WTC11 (cell line): ENCODE results near the gene RPS6KL1. TPM values are rescaled to one million over a fixed set of nuclear protein-coding genes. Genes with fewer than 3 reads are reported as not detected.

Source experiments
- ATAC-seq: fragments of 200-7000 bp; cut with Tn5 transposase; 2 replicates; pipeline ENCODE4 v1.10.0; 2021; ENCODE audit warnings: mild to moderate bottlenecking, moderate library complexity
- CTCF ChIA-PET: fragments of 300-600 bp; sonication (Branson Sonifier 250); formaldehyde crosslinking; loops from one replicate; lab custom pipeline; 2021; ENCODE audit warnings: antibody characterized with exemption; lab: Charles Lee
- POLR2A ChIA-PET: fragments of 350-600 bp; sonication (Branson Sonifier 250); formaldehyde crosslinking; loops from one replicate; lab custom pipeline; 2021; ENCODE audit warnings: antibody characterized with exemption; lab: Charles Lee
- DNase-seq: peaks from one replicate; pipeline ENCODE4 v3.0.0; 2021; ENCODE audit warnings: low spot score
- H3K27ac Mint-ChIP-seq: 2 replicates; pipeline ENCODE4 v1.8.0; 2021; ENCODE audit warnings: mixed read lengths
- H3K27me3 Mint-ChIP-seq: 2 replicates; pipeline ENCODE4 v1.8.0; 2021; ENCODE audit warnings: low read depth, mild to moderate bottlenecking, moderate library complexity, mixed read lengths
- H3K36me3 Mint-ChIP-seq: 2 replicates; pipeline ENCODE4 v1.8.0; 2021; ENCODE audit warnings: mixed read lengths
- H3K4me1 Mint-ChIP-seq: 2 replicates; pipeline ENCODE4 v1.8.0; 2022; ENCODE audit warnings: mixed read lengths
- H3K4me3 Mint-ChIP-seq: 2 replicates; pipeline ENCODE4 v1.8.0; 2021; ENCODE audit warnings: mild to moderate bottlenecking, moderate library complexity, mixed read lengths
- H3K9me3 Mint-ChIP-seq: 2 replicates; pipeline ENCODE4 v1.8.0; 2021; ENCODE audit warnings: mixed read lengths
- ATF6 ChIP-seq: sonication (generic); formaldehyde crosslinking; IDR thresholded peaks from 2 replicates; pipeline ENCODE4 v1.8.1; 2023; ENCODE audit warnings: mild to moderate bottlenecking, missing genetic modification reagents
- CREM ChIP-seq: sonication (generic); formaldehyde crosslinking; IDR thresholded peaks from 2 replicates; pipeline ENCODE4 v1.8.1; 2022; ENCODE audit warnings: mild to moderate bottlenecking, missing genetic modification reagents, moderate library complexity
- CTCF ChIP-seq: fragments of 200-600 bp; IDR thresholded peaks from 2 replicates; pipeline ENCODE4 v1.8.0; 2022; ENCODE audit warnings: antibody characterized with exemption
- E2F5 ChIP-seq: sonication (generic); formaldehyde crosslinking; IDR thresholded peaks from 2 replicates; pipeline ENCODE4 v1.8.1; 2022; ENCODE audit warnings: mild to moderate bottlenecking, moderate library complexity, missing genetic modification reagents
- ELF4 ChIP-seq: sonication (generic); formaldehyde crosslinking; IDR thresholded peaks from 2 replicates; pipeline ENCODE4 v1.8.1; 2022; ENCODE audit warnings: low read depth, mild to moderate bottlenecking, moderate library complexity, missing genetic modification reagents
- EMX1 ChIP-seq: fragments of 250-450 bp; sonication (Bioruptor Pico); IDR thresholded peaks from 2 replicates; pipeline ENCODE4 v1.8.0; 2021; ENCODE audit warnings: mild to moderate bottlenecking
- FOXK1 ChIP-seq: sonication (generic); formaldehyde crosslinking; IDR thresholded peaks from 2 replicates; pipeline ENCODE4 v1.8.0; 2022; ENCODE audit warnings: mild to moderate bottlenecking, moderate library complexity, missing genetic modification reagents
- FOXP1 ChIP-seq: sonication (generic); formaldehyde crosslinking; IDR thresholded peaks from 2 replicates; pipeline ENCODE4 v1.8.0; 2022; ENCODE audit warnings: missing genetic modification reagents, mild to moderate bottlenecking, moderate library complexity, borderline replicate concordance
- GABPB1 ChIP-seq: sonication (generic); formaldehyde crosslinking; IDR thresholded peaks from 2 replicates; pipeline ENCODE4 v1.8.1; 2023; ENCODE audit warnings: mild to moderate bottlenecking, missing genetic modification reagents
- HMGA2 ChIP-seq: fragments of 250-450 bp; sonication (Bioruptor Pico); IDR thresholded peaks from 2 replicates; pipeline ENCODE4 v1.4.0; 2021; ENCODE audit warnings: mild to moderate bottlenecking, moderate library complexity
- HMGXB4 ChIP-seq: sonication (generic); formaldehyde crosslinking; IDR thresholded peaks from 2 replicates; pipeline ENCODE4 v1.8.1; 2023; ENCODE audit warnings: mild to moderate bottlenecking, moderate library complexity, missing genetic modification reagents
- IRF1 ChIP-seq: sonication (generic); formaldehyde crosslinking; IDR thresholded peaks from 2 replicates; pipeline ENCODE4 v1.8.0; 2023; ENCODE audit warnings: missing genetic modification reagents
- IRF2 ChIP-seq: sonication (generic); formaldehyde crosslinking; IDR thresholded peaks from 2 replicates; pipeline ENCODE4 v1.8.0; 2022; ENCODE audit warnings: low read depth, missing genetic modification reagents, borderline replicate concordance
- MLX ChIP-seq: sonication (generic); formaldehyde crosslinking; IDR thresholded peaks from 2 replicates; pipeline ENCODE4 v1.8.1; 2023; ENCODE audit warnings: mild to moderate bottlenecking, missing genetic modification reagents, moderate library complexity
- NFE2L1 ChIP-seq: sonication (generic); formaldehyde crosslinking; IDR thresholded peaks from 2 replicates; pipeline ENCODE4 v1.8.1; 2023; ENCODE audit warnings: missing genetic modification reagents
- RORB ChIP-seq: fragments of 250-450 bp; sonication (Bioruptor Pico); IDR thresholded peaks from 2 replicates; pipeline ENCODE4 v1.9.0; 2021; ENCODE audit warnings: mild to moderate bottlenecking
- SP1 ChIP-seq: sonication (generic); formaldehyde crosslinking; conservative IDR thresholded peaks from 2 replicates; pipeline ENCODE4 v1.8.1; 2022; ENCODE audit warnings: missing genetic modification reagents
- TEAD1 ChIP-seq: sonication (generic); formaldehyde crosslinking; IDR thresholded peaks from 2 replicates; pipeline ENCODE4 v1.8.0; 2022; ENCODE audit warnings: mild to moderate bottlenecking, missing genetic modification reagents
- USF1 ChIP-seq: sonication (generic); formaldehyde crosslinking; IDR thresholded peaks from 2 replicates; pipeline ENCODE4 v1.8.0; 2022; ENCODE audit warnings: mild to moderate bottlenecking, missing genetic modification reagents
- USF2 ChIP-seq: sonication (generic); formaldehyde crosslinking; IDR thresholded peaks from 2 replicates; pipeline ENCODE4 v1.8.1; 2023; ENCODE audit warnings: mild to moderate bottlenecking, missing genetic modification reagents, moderate library complexity
- ZBTB43 ChIP-seq: sonication (generic); formaldehyde crosslinking; IDR thresholded peaks from 2 replicates; pipeline ENCODE4 v1.8.1; 2023; ENCODE audit warnings: mild to moderate bottlenecking, missing genetic modification reagents
- ZNF219 ChIP-seq: sonication (generic); formaldehyde crosslinking; IDR thresholded peaks from 2 replicates; pipeline ENCODE4 v1.8.0; 2023; ENCODE audit warnings: missing genetic modification reagents, mild to moderate bottlenecking, borderline replicate concordance
- ZNF416 ChIP-seq: fragments of 250-450 bp; sonication (Bioruptor Pico); IDR thresholded peaks from 2 replicates; pipeline ENCODE4 v1.9.0; 2021; ENCODE audit warnings: mild to moderate bottlenecking, inconsistent platforms
- ZNF423 ChIP-seq: fragments of 250-450 bp; sonication (Bioruptor Pico); IDR thresholded peaks from 2 replicates; pipeline ENCODE4 v2.1.2; 2022; ENCODE audit warnings: mild to moderate bottlenecking, moderate library complexity
- ZSCAN18 ChIP-seq: fragments of 250-450 bp; sonication (Bioruptor Pico); IDR thresholded peaks from 2 replicates; pipeline ENCODE4 v2.1.2; 2022; ENCODE audit warnings: mild to moderate bottlenecking, moderate library complexity
- total RNA-seq: library from RNA; stranded (reverse); gene quantifications from 3 replicates; pipeline ENCODE4 v1.2.3, GENCODE V29; 2021

The RPS6KL1 gene
- total RNA-seq, 1 experiment from 2014 or later, result 10.6 TPM

- no peaks in the 10 kb centered on the region for H3K9me3 Mint-ChIP-seq
- no peak overlapping the region for H3K27ac Mint-ChIP-seq
- DNase-seq (no peak), ATAC-seq (no peak)
- H3K27me3 Mint-ChIP-seq, result no peaks in the 10 kb centered on the region
- ChIA-PET CTCF (interaction anchor here (1.4 to 3.6 kb wide), 2 partner anchors 17 to 57 kb away, joined by 4 to 23 read pairs; no protein-coding TSS in a partner anchor), POLR2A (no interaction called here)
- no peaks in the 10 kb centered on the region for H3K36me3 Mint-ChIP-seq
- H3K4me1 Mint-ChIP-seq, result peaks cover 9% of the 10 kb centered on the region
- H3K4me3 Mint-ChIP-seq, result no peak overlapping the region
- TF ChIP-seq ZNF423 (CRISPR knock-in tag) (no peak), SP1 (CRISPR knock-in tag) (no peak), ELF4 (no peak), RORB (CRISPR knock-in tag) (no peak), USF2 (CRISPR knock-in tag) (no peak), ATF6 (CRISPR knock-in tag) (no peak), ZNF219 (no peak), GABPB1 (CRISPR knock-in tag) (no peak), NFE2L1 (no peak), ZBTB43 (CRISPR knock-in tag) (no peak), EMX1 (CRISPR knock-in tag) (no peak), FOXP1 (CRISPR knock-in tag) (no peak), ZNF416 (CRISPR knock-in tag) (no peak), CREM (no peak), MLX (CRISPR knock-in tag) (no peak), TEAD1 (no peak), IRF1 (CRISPR knock-in tag) (no peak)
Measured at GRCh38 chr14:74962493-74962892, 39.4 kb upstream of the RPS6KL1 start.

GRCh38 chr14:74962046-74962445 lies 39.0 kb upstream of the RPS6KL1 start:
- no peak for ATAC-seq
- no peaks in the 10 kb centered on the region for H3K9me3 Mint-ChIP-seq
- TF ChIP-seq IRF2 (no peak), USF1 (CRISPR knock-in tag) (no peak), HMGXB4 (CRISPR knock-in tag) (no peak), CTCF (no peak), NFE2L1 (no peak), ZSCAN18 (CRISPR knock-in tag) (no peak), HMGA2 (CRISPR knock-in tag) (no peak), FOXK1 (no peak), E2F5 (CRISPR knock-in tag) (no peak)
- TF ChIP-seq, all 79 proteins: peak for 0
- ChIA-PET POLR2A (no interaction called here), CTCF (interaction anchor here (1.4 to 3.6 kb wide), 4 partner anchors 16 to 101 kb away, joined by 3 to 23 read pairs (median 4); no protein-coding TSS in a partner anchor)
- no peak overlapping the region for H3K4me3 Mint-ChIP-seq
- DNase-seq, result no peak
- H3K27me3 Mint-ChIP-seq, result peaks cover 3% of the 10 kb centered on the region
- peaks cover 9% of the 10 kb centered on the region for H3K4me1 Mint-ChIP-seq
- no peak overlapping the region for H3K27ac Mint-ChIP-seq
- H3K36me3 Mint-ChIP-seq, result no peaks in the 10 kb centered on the region
